GM18873 (cell line): ENCODE results near the gene CHRDL2.
"Not testable (repeated sequence)": the region's sequence is repeated elsewhere in the genome, so short reads cannot be mapped to it uniquely, and the experiment has no call there.

Experiments used
- ATAC-seq: cut with Tn5 transposase; IDR thresholded peaks from one replicate; pipeline ENCODE4 v1.9.1; 2021; ENCODE audit warnings: mild to moderate bottlenecking, moderate library complexity, moderate number of reproducible peaks; ENCODE audit not compliant: unreplicated experiment, low FRiP score

The CHRDL2 gene

DNA sequence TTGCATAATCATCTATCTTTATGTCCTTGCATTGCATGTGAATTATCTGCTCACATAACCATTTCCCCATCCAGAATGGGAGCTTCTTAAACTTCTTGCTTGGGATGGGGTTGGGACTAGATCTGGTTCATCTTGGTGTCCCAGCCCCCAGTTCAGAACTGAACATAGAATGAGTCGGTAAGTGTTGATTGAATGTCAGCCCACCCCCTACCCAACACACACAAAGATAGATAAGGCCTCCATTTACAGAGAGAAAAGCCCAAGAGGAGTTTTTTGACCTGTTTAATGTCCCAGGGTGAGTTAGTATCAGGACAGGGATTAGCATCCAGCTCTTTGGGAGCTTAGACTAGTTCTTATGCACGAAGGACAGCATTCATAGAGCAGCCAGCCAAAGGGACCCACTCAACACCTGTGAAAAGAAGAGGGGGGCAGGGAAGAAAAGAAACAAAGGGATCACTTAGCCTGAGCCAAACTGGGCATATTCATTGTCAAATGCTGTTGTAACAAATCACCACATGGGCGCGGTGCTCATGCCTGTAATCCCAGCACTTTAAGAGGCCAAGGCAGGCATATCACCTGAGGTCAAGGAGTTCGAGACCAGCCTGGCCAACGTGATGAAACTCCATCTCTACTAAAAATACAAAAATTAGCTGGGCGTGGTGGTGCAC lies 57.4 kb downstream of the CHRDL2 start:
- ATAC-seq, result no peak

DNA sequence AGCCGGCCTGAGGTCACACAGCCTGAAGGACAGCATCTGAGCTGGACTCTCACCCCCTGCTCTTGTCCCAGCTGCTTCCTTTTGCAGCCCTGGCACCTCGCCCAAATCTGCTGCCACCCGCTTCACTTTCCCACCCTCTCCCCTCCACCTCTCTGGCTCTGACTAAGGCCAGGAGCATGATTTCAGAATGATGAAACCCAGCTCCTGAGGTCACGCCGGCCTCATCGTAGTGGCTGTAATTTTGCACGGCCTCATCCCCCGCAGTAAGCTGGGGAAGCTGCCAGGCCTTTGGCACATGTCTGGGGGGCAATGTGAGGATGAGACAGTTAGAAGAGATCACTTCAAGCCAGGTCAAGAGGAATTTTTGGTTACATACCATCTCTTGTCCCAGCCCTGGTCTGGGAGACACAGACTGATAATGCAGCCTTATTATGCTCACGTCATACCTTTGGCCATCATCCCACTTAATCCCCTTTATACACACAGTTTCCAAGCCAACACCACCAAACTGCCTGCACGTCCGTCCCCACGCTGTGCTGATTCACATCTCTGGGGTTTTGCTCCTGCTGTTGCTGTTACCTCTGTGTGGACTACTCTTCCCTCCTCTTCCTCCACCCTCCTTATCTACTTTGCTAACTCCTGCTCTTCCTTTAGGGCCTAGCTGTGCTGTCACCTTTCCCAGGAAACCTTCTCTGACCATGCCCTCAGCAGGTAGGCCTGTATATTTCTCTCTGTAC lies 58.1 kb downstream of the CHRDL2 start:
- ATAC-seq, result no peak

DNA sequence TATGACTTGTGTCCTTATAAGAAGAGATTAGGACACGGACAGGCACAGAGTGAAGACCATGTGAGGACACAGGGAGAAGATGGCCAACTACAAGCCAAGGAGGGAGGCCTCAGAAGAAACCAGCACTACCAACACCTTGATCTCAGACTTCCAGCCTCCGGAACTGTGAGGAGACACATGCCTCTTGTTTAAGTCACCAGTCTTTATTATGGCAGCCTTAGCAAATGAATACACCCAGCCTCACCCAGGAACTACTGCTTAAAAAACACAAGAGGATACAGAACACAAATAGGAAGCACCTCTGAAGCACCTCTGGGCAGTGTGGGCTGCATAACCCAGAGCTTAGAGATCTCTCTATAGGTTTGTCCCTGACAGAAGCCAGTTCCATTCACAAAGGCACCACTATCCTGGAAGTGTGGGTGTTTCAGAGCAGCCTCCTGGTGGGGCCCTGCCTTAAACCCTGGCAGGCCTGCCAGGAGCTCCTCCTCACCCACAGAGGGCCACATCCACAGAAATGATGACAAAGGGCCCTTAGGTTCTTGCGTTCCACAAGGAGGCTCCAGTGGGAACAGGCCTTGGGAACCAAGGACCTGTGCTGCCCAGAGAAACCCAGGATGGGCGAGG lies 58.8 kb downstream of the CHRDL2 start:
- ATAC-seq, result no peak

DNA sequence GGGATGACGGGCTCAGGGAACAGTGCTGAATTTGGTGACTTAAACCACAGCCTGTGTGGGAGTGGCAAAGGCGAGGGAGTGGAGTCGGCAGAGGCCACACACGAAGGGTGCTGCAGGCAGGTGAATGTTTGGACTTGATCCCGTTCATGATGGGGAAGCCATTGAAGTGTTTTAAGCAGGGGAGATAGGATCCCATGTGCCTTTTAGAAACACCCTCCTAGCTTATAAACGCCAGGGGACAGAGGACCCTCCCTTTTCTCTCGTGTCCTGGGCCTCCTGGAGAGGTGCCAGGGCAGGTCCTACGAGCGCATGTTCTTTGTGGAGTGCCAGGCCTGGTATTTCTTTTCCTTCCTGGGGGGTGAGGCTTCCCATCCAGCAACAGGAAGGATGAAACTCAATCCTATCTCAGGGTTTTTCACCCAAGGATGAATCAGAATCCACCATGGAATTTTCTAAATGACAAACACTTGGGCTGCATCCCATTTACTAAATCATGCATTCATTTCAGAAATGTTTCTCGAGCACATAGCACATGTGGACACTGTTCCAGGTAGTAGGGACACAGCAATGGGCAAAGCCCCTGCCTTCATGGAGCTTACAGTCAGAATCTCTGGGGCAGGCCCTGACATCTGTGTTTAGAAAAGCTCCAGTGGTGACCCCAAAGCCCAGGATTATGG lies 59.6 kb downstream of the CHRDL2 start:
- ATAC-seq, result no peak

DNA sequence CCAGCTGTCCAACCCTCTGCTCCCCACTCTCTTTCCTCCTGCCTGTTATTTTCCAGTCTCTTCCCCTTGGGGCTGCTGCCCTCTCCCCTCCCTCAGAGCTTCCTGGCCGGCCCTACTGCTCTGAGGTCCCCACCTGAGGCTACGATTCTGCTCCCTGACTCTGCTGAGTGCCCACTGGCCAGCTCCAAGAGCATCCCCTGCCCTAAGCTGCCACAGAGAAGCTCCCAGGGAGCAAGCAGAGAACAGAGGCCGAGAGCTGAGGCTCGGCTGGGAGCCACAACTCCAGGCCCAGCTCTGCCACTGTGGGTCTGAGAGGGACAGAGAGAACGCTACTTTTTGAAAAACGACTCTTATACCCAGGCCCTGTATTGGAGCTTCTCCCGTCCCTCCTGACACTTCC lies 61.1 kb downstream of the CHRDL2 start:
- no peak for ATAC-seq

DNA sequence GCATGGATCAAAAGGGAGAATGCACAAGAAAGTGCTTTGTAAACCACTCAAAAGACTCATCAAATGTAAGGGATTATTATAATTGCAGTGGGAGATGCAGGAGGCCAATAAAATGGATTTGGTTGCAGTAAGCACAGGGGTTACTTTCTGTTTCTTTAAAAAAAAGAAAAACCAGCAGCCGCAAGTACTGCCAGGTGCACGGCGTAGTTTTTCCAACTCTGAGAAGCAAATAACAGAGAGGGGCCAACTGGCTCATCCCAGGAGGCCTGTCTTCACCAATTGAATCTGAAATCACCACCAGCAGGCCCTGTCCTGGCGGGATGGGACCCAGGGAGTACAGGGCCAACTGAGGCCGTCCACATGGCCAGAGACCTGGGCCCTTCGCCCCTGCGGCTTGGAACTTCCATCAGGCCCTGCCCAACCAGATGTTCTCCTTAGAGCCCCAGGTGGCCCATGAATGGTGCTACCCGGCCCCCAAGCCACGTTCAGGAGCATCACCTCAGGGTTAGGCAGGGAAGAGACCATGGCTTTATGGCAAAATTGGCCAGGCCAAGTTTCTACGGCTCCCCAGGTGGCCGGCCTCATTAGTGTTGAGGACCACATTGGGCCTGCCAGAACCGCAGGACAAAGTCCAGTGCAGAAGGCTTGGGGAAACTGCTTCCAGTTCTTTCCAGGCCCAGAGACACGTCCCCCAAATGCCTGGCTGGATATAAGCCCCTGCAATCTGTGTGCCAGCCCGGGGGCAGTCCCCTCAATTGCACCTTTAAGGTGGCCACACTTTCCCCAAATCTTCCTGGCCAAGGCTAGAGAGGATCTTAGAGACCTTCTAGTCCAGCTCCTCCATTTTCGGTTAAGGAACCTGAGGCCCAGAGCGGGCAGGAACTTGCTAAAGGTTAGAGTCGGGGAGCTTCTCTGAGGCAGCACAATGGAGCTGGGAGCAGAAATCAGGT lies 61.7 kb downstream of the CHRDL2 start:
- ATAC-seq, result no peak

DNA sequence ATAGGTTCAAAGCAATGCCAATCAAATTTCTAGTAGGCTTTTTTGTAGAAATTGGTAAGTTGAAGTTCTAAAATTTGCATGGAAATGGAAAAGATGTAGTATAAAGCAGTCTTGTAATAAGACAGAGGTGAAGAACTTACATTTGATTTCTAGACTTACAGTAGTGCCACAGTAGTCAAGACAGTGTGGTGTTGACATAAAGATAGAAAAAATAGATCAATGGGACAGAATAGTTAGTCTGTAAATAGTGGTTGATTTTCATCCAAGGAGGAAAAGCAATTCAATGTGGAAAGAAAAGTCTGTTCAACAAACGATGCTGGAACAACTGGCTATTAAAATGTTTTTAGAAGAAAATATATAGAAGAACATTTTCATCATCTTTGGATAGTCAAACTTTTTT lies 67.9 kb downstream of the CHRDL2 start:
- ATAC-seq, result no peak

DNA sequence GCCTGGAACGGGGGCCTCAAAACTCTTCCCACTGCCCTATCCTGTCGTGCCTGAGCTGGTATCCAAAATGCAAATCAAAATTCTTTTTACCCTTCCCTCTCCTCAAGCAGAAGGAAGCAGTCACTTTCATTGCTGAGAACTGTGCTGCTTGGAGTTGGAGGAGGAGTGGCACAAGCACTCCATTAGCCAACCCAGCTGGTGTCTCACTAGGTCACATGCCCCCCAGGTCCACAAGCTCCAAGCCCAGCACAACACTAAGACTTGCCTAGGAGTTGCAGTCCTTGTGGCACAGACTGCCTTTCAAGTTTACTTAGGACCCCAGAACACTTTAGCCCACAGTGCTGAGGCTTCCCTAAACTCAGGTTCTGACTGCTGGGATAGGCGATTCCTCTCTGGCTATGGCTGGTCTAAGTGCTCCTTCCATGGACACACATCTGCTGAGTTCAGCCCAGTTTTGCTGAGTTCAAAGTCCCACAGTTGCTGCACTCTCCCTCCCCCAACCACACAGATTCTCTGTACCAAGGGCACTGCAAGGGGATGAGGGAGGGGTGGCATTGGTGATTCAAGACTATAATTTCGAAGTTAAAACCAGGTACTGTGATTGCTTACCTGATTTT lies 68.6 kb downstream of the CHRDL2 start:
- no peak for ATAC-seq

DNA sequence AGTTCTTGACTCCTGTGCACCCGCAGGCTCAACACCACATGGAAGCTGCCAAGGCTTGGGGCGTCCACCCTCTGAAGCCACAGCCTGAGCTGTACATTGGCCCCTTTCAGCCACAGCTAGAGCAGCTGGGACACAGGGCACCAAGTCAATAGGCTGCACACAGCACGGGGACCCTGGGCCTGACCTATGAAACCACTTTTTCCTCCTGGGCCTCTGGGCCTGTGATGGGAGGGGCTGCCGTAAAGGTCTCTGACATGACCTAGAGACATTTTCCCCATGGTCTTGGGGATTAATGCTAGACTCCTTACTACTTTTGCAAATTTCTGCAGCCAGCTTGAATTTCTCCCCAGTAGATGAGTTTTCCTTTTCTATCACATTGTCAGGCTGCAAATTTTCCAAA lies 72.1 kb downstream of the CHRDL2 start:
- not testable (repeated sequence) for ATAC-seq

DNA sequence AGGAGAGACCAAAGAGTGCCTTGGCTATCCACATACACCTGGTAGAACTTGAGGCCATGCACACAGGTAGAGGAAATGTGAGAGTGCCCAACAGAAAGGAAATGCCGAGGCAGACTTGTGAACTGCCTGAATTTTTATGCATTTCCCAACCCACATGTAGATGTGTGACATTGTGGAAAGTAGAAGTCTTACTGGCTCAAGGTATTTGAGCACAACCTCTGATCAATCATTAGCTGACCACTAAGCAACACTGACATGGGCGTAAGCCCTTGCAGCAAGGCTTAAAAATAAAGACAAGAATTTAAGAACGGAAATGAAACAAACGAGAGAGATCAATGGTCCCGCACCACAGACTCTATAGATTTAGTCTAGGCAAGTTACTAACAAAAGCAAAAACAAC lies 76.2 kb downstream of the CHRDL2 start:
- no peak for ATAC-seq

DNA sequence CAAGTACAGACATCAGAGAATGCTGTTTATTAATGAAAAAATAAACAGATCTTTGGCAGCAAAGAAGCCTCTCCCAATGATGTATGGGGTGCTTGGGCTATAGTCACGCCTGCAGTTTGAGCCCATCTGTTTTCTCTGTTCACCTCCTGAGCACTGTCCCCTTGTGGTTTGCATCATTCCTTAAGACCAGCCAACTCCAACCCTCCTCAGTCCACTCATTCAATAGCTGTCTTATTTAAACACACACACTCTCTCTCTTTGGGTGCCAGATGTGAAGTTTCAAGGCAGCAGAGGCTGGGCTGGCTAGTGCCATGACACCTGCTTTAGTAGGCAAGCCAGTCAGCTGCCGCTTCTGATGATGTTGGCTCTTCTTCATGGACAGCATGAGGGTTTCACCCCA lies 80.7 kb downstream of the CHRDL2 start:
- ATAC-seq, result no peak

DNA sequence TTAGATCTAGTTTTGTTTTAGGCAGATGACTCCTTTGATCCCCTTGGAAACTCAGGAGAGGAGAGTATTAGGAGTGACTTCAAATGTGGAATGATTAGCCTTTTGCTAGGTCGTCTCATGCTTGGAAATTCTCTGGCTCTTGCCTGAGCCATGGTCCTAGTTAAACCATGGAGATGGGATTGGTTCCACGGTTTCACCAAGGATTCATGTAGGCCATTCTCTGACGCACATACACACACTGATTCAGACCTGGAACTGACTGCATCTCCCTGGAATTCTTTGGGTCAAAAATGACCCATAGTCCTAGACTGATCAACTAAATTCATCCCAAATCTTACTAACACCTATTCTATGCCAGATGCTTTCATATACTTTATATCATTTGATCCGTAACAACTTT lies 82.3 kb downstream of the CHRDL2 start:
- no peak for ATAC-seq

DNA sequence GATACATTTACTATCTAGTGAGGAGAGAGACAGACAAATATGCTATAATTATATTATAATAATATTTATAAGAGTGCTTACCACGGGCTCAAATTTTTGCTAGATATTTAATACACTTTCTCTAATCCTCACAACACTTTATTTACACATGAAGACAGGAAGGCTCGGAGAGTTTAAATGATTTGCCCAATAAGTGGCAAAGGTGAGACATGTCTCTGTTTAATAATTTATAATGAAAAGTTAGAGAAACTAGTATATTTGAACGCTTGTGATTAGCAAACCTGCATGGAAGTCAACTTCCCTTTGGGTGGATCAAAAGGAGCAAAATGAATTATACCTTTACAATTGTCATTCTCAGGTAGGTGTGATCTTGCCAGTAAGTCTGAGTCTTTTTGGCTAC lies 83.4 kb downstream of the CHRDL2 start:
- ATAC-seq, result no peak

DNA sequence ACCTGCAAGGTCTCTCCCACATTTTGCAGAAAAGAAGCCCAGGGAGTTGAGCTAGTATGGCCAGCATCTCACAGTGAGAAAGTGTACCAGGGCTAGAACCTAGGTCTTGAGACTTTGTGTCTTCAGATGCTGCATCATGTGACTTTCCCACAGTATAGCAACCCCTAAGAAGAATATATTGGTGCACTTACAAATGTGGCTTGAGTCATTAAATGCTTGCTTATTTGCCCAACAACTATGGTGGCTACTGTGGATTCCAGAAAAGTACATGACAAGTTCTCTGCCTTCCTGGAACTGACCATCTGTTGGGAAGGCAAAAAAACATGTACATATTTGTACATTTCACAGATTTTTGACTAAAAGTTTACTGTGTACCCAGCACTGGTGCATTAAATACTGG lies 83.8 kb downstream of the CHRDL2 start:
- no peak for ATAC-seq

DNA sequence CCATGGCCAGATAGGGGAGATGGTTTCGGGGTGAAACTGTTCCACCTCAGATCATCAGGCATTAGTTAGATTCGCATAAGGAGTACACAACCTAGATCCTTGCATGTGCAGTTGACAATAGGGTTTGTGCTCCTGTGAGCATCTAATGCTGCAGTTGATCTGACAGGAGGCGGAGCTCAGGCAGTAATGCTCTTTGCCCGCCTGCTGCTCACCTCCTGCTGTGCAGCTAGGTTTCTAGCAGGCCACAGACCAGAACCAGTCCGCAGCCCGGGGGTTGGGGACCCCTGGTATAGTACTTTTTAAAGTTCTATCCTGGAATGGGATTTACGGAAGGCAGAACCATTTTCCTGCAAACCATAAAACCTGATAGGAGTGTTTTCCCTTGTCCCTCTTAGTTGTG lies 84.3 kb downstream of the CHRDL2 start:
- ATAC-seq, result no peak
